AG04450 (cell line): Measurements from ENCODE around the gene CDKN2AIP. TPM values are rescaled to one million over a fixed set of nuclear protein-coding genes. Genes with fewer than 3 reads are reported as not detected.

Source experiments
- CTCF ChIA-PET: fragments of 300-600, 350-600 bp; formaldehyde crosslinking; extraction: SDS; loops from one replicate; lab custom pipeline; 2022; ENCODE audit warnings: antibody characterized with exemption, inconsistent platforms; lab: Charles Lee
- POLR2A ChIA-PET: fragments of 350-600 bp; formaldehyde crosslinking; extraction: SDS; loops from one replicate; lab custom pipeline; 2021; ENCODE audit warnings: antibody characterized with exemption, inconsistent platforms; lab: Yijun Ruan, JAX
- DNase-seq: peaks from one replicate; pipeline ENCODE4 v3.0.0-alpha.2; 2011; ENCODE audit warnings: low read depth, low spot score
- H3K27ac ChIP-seq: one replicate; pipeline ENCODE4 v1.5.1; 2012; ENCODE audit warnings: low read depth, low read length, control low read depth
- H3K27me3 ChIP-seq: one replicate; pipeline ENCODE4 v1.6.0; 2012; ENCODE audit warnings: low read length; ENCODE audit not compliant: control insufficient read depth, insufficient read depth
- H3K4me3 ChIP-seq: 2 replicates; pipeline ENCODE4 v1.5.1; 2011; ENCODE audit warnings: mild to moderate bottlenecking, low read depth, low read length, control low read depth
- H3K9me3 ChIP-seq: 2 replicates; pipeline ENCODE4 v1.5.1; 2012; ENCODE audit warnings: low read length; ENCODE audit not compliant: control insufficient read depth, insufficient read depth
- polyA plus RNA-seq: library from polyadenylated mRNA; depleted of rRNA; stranded (reverse); fragments of >200 nt; gene quantifications from 2 replicates; pipeline ENCODE4 v1.2.3, GENCODE V29; 2011
- TF ChIP-seq, protein P1 (sequence below): IDR thresholded peaks from 2 replicates; pipeline ENCODE4 v1.5.1; 2011; ENCODE audit warnings: low read depth, low read length, control low read depth, inconsistent platforms

CDKN2AIP gene
- polyA plus RNA-seq, 1 experiment: 15.7 TPM

DNA sequence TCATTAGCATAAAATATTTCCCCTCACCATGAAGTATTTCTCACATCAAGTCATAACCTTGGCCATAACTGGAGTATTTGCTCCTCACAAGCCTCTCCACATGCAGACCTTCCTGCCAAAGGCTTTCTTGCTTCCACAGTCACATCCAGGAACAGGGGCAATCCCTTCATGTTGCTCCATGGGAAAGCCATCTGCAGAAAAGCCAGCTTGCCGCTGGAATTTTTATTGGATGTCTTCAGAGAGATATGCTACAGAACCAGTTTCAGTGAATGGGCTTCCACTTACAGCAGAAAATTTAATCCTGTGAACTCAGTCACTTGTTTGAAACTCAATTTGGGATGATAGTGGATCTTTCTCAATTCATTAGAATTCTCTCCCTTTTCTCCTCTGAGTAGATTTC is 3.2 kb upstream of the CDKN2AIP start:
- Histone ChIP-seq H3K9me3 (peaks cover 8% of the 10 kb centered on the region), H3K27me3 (no peaks in the 10 kb centered on the region), H3K27ac (no peak overlapping the region), H3K4me3 (no peak overlapping the region)
- CTCF ChIA-PET: no interaction called here
- no peak for DNase-seq
- TF ChIP-seq, protein P1, sequence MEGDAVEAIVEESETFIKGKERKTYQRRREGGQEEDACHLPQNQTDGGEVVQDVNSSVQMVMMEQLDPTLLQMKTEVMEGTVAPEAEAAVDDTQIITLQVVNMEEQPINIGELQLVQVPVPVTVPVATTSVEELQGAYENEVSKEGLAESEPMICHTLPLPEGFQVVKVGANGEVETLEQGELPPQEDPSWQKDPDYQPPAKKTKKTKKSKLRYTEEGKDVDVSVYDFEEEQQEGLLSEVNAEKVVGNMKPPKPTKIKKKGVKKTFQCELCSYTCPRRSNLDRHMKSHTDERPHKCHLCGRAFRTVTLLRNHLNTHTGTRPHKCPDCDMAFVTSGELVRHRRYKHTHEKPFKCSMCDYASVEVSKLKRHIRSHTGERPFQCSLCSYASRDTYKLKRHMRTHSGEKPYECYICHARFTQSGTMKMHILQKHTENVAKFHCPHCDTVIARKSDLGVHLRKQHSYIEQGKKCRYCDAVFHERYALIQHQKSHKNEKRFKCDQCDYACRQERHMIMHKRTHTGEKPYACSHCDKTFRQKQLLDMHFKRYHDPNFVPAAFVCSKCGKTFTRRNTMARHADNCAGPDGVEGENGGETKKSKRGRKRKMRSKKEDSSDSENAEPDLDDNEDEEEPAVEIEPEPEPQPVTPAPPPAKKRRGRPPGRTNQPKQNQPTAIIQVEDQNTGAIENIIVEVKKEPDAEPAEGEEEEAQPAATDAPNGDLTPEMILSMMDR: no peak
- POLR2A ChIA-PET: no interaction called here

DNA sequence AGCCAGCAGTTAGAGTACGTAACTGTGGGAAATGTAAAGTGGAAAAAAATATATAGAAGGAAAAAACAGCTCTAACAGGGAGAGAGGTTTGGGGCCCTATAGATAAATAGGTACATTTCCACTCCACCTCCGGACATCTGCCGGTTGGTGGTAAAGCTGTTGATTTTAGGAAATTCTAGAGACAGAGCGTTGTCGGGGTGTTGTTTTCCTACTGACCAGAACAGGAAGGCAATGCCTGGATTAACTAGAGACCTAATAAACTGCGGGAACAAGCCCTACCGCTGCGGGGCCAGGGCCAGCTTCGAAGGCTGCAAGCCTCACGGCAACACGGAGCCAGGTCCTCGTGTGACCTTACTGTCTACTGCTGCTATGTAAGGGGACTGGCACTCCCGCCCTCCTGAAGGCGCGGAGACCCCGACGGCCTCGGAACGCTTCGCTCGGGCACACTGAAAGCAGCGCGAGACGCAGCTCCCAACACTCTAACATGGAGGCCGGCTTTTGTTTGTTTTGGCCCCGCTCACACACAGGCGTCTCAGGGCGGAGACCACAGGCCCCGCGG is 702 bp upstream of the CDKN2AIP start:
- CTCF ChIA-PET: interaction anchor here (1.0 to 1.9 kb wide), 4 partner anchors 25 to 370 kb away, joined by 4 to 8 read pairs (median 4); no protein-coding TSS in a partner anchor
- POLR2A ChIA-PET: interaction anchor here (0.6 to 1.6 kb wide), 10 partner anchors 10 to 1004 kb away, joined by 3 to 9 read pairs (median 4); no protein-coding TSS in a partner anchor
- peak; percentile 2 for DNase-seq
- no peaks in the 10 kb centered on the region for H3K27me3 ChIP-seq
- peak overlapping the region; percentile 94 for H3K27ac ChIP-seq
- peak overlapping the region; percentile 89 for H3K4me3 ChIP-seq
- TF ChIP-seq, protein P1: no peak
- H3K9me3 ChIP-seq: no peaks in the 10 kb centered on the region; the same call in none of the 2 replicates

DNA sequence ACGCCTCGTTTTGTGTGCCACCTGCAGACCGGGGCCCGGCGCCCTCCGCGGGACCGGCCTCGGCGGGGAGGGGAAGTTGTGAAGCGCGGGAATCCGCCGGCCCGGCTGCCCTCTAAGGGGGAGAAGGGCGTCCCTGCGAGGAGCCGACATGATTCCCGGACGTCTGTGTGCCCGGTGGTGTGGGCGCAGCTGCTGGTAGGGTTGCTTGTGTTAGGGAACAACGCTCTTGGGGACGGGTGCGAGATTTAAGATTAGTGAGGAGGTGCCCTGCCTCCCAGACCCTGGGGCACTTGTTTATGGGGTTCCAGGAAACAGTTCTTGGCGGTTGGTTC is 627 bp downstream of the CDKN2AIP start:
- POLR2A ChIA-PET: interaction anchor here (0.6 to 1.6 kb wide), 2 partner anchors 59 to 138 kb away, joined by 4 to 9 read pairs; no protein-coding TSS in a partner anchor
- H3K27me3 ChIP-seq: no peaks in the 10 kb centered on the region

DNA sequence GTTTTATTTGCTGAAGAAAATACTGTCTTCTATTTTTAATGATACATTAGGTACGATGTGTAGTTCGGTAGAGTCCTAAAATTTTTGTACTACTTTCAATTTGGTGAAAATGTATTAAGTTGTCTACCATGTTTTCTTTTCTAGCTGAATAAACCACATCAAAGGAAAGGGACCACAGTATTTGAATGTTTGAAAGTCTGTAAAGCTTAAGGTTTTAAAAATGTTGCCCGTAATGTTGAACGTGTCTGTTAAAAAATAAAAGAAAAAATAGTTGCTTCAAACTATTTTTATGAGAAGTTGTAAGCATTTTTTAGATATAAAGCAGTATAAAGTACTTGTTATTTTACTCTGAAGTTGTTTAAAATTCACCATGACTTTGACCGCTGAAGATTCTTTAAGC is 3.2 kb downstream of the CDKN2AIP start:
- Histone ChIP-seq H3K27me3 (no peaks in the 10 kb centered on the region), H3K27ac (no peak overlapping the region), H3K9me3 (no peaks in the 10 kb centered on the region; the same call in 1 of the 2 replicates), H3K4me3 (no peak overlapping the region)
- ChIA-PET POLR2A (no interaction called here), CTCF (interaction anchor here (1.2 kb wide), 1 partner anchor 374 kb away, joined by 3 read pairs; no protein-coding TSS in a partner anchor)
- no peak for DNase-seq
- TF ChIP-seq, protein P1: no peak

More for the DNA sequence above, 627 bp downstream of the CDKN2AIP start:
- Histone ChIP-seq H3K9me3 (no peaks in the 10 kb centered on the region; the same call in 1 of the 2 replicates), H3K4me3 (peak overlapping the region; percentile 89), H3K27ac (peak overlapping the region; percentile 80)
- TF ChIP-seq, protein P1: no peak
- CTCF ChIA-PET: no interaction called here
- DNase-seq: no peak

DNA sequence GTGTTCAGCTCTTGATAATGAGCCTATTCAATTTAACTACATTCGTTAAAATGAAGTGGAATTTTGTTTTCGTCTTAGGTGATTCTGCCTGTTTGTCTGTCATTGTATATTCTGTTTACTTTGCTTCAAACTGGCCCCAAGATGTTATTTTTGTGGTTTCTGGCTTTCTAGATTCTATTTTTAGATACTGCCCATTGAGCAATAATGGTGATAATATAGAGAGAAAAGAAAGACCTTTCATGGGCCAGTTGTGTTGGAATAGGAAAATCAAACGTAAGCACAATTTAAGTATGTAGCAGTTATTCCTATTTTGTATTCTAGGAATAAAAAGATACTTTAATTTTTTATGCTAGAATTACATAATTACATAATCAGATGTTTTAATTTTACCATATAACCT is 4.0 kb downstream of the CDKN2AIP start:
- CTCF ChIA-PET: interaction anchor here (1.2 kb wide), 1 partner anchor 375 kb away, joined by 3 read pairs; no protein-coding TSS in a partner anchor
- Histone ChIP-seq H3K4me3 (no peak overlapping the region), H3K27ac (no peak overlapping the region), H3K27me3 (no peaks in the 10 kb centered on the region), H3K9me3 (no peaks in the 10 kb centered on the region; the same call in 1 of the 2 replicates)
- POLR2A ChIA-PET: no interaction called here
- TF ChIP-seq, protein P1: no peak
- no peak for DNase-seq
